Hypothalamus (tissue), 51 donors: ENCODE data around the gene ITPR1.
"Not testable (repeated sequence)": the region's sequence is repeated elsewhere in the genome, so short reads cannot be mapped to it uniquely, and the experiment has no call there.

ENCODE experiments used
- DNase-seq, 51 donors: peaks; one replicate each; lab custom pipeline; 2025; lab: John Stamatoyannopoulos, UW

The ITPR1 gene

GRCh38 chr3:4587838-4588105, 94.6 kb downstream of the ITPR1 start:
- no peak for DNase-seq

- DNase-seq: no peak
Observed at GRCh38 chr3:4588466-4588865, 95.3 kb downstream of the ITPR1 start.

- no peak for DNase-seq
Observed at GRCh38 chr3:4589475-4590097, 96.4 kb downstream of the ITPR1 start.

- not testable (repeated sequence) for DNase-seq
Observed at GRCh38 chr3:4590849-4591248, 97.7 kb downstream of the ITPR1 start.

- DNase-seq: no peak
Observed at GRCh38 chr3:4591669-4592068, 98.5 kb downstream of the ITPR1 start.

GRCh38 chr3:4593014-4593413, 99.9 kb downstream of the ITPR1 start:
- DNase-seq: no peak

GRCh38 chr3:4595710-4596113, 102.6 kb downstream of the ITPR1 start:
- no peak for DNase-seq

- no peak for DNase-seq
Observed at GRCh38 chr3:4596612-4597011, 103.5 kb downstream of the ITPR1 start.

- DNase-seq: no peak
Observed at GRCh38 chr3:4597208-4597985, 104.2 kb downstream of the ITPR1 start.

GRCh38 chr3:4598232-4598631, 105.1 kb downstream of the ITPR1 start:
- DNase-seq: not testable (repeated sequence)

- DNase-seq: no peak
Observed at GRCh38 chr3:4599612-4600011, 106.5 kb downstream of the ITPR1 start.

GRCh38 chr3:4600493-4600892, 107.3 kb downstream of the ITPR1 start:
- no peak for DNase-seq

GRCh38 chr3:4601892-4602291, 108.7 kb downstream of the ITPR1 start:
- no peak for DNase-seq

GRCh38 chr3:4604693-4605092, 111.5 kb downstream of the ITPR1 start:
- DNase-seq: no peak

GRCh38 chr3:4606911-4607310, 113.8 kb downstream of the ITPR1 start:
- no peak for DNase-seq

- no peak for DNase-seq
Observed at GRCh38 chr3:4613366-4613765, 120.2 kb downstream of the ITPR1 start.

- no peak for DNase-seq
Observed at GRCh38 chr3:4614070-4614469, 120.9 kb downstream of the ITPR1 start.

GRCh38 chr3:4614927-4615326, 121.8 kb downstream of the ITPR1 start:
- DNase-seq: no peak

GRCh38 chr3:4615750-4616149, 122.6 kb downstream of the ITPR1 start:
- no peak for DNase-seq

GRCh38 chr3:4623421-4623999, 130.4 kb downstream of the ITPR1 start:
- no peak for DNase-seq

- DNase-seq: no peak
Observed at GRCh38 chr3:4627651-4628375, 134.7 kb downstream of the ITPR1 start.
